GM19468 (cell line): ENCODE measurements around the gene SPCS1.
"Not testable (repeated sequence)": the region's sequence is repeated elsewhere in the genome, so short reads cannot be mapped to it uniquely, and the experiment has no call there.

Experiments
- ATAC-seq: cut with Tn5 transposase; IDR thresholded peaks from one replicate; pipeline ENCODE4 v1.9.1; 2021; ENCODE audit warnings: mild to moderate bottlenecking, moderate library complexity, moderate number of reproducible peaks; ENCODE audit not compliant: unreplicated experiment; ENCODE audit errors: extremely low read depth

The SPCS1 gene

GRCh38 chr3:52705688-52706686 is at the start of gene SPCS1, which contains the start of gene GLT8D1:
TSS of gene SPCS1 (plus strand) at chr3:52706106. CDS start at chr3:52706247, 141 bp downstream.
TSS of gene GLT8D1 (minus strand) at chr3:52705791. CDS start at chr3:52700460, 5,331 bp downstream.
- peak; percentile 61 for ATAC-seq

- ATAC-seq = no peak
Observed at GRCh38 chr3:52660046-52660445, 45.9 kb upstream of the SPCS1 start.

GRCh38 chr3:52663098-52663497 is 42.8 kb upstream of the SPCS1 start:
- no peak for ATAC-seq

- ATAC-seq = peak; percentile 54
Observed at GRCh38 chr3:52670621-52671521, 35.0 kb upstream of the SPCS1 start.

GRCh38 chr3:52671676-52672075 is 34.2 kb upstream of the SPCS1 start:
- no peak for ATAC-seq

- ATAC-seq = not testable (repeated sequence)
Observed at GRCh38 chr3:52676201-52676600, 29.7 kb upstream of the SPCS1 start.

- no peak for ATAC-seq
Observed at GRCh38 chr3:52678265-52679198, 27.4 kb upstream of the SPCS1 start.

- ATAC-seq = no peak
Observed at GRCh38 chr3:52679199-52679538, 26.7 kb upstream of the SPCS1 start.

GRCh38 chr3:52679811-52680210 is 26.1 kb upstream of the SPCS1 start:
- ATAC-seq = no peak

- no peak for ATAC-seq
Observed at GRCh38 chr3:52681596-52681995, 24.3 kb upstream of the SPCS1 start.

- ATAC-seq = no peak
Observed at GRCh38 chr3:52682016-52682415, 23.9 kb upstream of the SPCS1 start.

- no peak for ATAC-seq
Observed at GRCh38 chr3:52683611-52684010, 22.3 kb upstream of the SPCS1 start.

GRCh38 chr3:52684184-52684583 is 21.7 kb upstream of the SPCS1 start:
- no peak for ATAC-seq

GRCh38 chr3:52685285-52685708 is 20.6 kb upstream of the SPCS1 start:
- peak; percentile 56 for ATAC-seq

- peak; percentile 64 for ATAC-seq
Observed at GRCh38 chr3:52685709-52686691, 19.9 kb upstream of the SPCS1 start, which contains the start of the genes GNL3 and PBRM1. TSS of gene GNL3 (plus strand) at chr3:52686032. CDS start at chr3:52686093, 61 bp downstream. TSS of gene PBRM1 (minus strand) at chr3:52685913.

- no peak for ATAC-seq
Observed at GRCh38 chr3:52688266-52688665, 17.6 kb upstream of the SPCS1 start.

- no peak for ATAC-seq
Observed at GRCh38 chr3:52689151-52689550, 16.8 kb upstream of the SPCS1 start.

GRCh38 chr3:52690560-52690959 is 15.3 kb upstream of the SPCS1 start:
- no peak for ATAC-seq
